Stimulated activated CD8-positive, alpha-beta memory T cell treated with anti-CD3 and anti-CD28 coated beads, Interleukin-7, amount 100 ng/mL, for 24 hours (primary cell): ENCODE measurements around the gene NDRG4.
"Not testable (repeated sequence)": the region's sequence is repeated elsewhere in the genome, so short reads cannot be mapped to it uniquely, and the experiment has no call there.

Experiments
- DNase-seq: peaks from one replicate; pipeline ENCODE4 v3.0.0-alpha.2; 2020; ENCODE audit warnings: low read depth

Gene NDRG4

DNA sequence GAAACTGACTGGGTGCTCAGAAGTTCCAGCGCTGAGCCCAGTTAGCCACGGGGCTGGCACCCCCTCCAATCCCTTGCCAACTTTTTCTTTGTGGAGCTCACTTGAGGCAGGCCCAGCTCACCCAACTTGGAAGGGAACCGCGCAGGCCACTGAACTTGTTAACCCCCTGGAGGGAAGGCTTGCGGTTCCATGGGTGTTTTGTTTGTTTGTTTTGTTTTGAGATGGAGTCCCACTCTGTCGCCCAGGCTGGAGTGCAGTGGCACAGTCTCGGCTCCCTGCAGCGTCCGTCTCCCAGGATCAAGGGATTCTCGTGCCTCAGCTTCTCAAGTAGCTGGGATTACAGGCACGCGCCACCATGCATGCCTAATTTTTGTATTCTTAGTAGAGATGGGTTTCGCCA lies 34.1 kb upstream of the NDRG4 start:
- no peak for DNase-seq

DNA sequence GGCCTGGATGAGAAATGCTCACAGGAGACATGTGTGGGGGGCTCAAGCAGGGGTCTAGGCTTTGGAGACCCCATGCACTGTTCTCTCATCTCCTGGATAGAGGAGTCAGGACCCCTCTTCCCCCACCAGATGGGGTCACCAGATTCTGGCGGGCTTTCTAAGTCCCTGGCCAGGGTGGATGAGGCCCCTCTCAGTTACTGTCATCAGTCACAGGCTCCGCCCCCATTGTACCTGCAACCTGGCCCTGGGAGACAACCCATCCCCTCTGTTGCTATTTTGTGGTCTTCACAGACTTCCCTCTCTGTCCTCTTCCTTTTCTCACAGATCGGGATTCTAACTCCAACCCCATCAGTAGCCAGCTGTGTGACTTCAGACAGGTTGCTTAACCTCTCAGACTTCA lies 33.5 kb upstream of the NDRG4 start:
- no peak for DNase-seq

DNA sequence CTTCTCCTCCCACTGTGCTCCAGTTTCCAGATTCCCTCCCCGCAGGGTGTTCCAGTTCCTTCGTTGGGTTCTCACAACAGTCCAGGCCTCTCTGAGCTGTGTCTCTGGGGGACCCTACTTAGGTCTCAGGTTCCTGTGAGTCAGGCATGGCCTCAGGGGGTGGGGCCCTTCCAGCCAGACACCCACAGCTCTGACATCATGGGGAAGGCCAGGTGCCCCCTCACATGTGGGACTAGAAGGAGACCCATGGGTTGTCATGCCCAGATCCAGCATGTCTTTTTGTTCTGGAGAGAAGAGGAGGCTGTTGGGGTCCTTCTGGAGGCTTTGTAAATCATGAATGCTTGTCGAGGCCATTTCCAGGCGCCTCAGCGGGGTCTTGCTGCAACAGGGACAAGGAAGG lies 32.0 kb upstream of the NDRG4 start:
- DNase-seq = no peak

DNA sequence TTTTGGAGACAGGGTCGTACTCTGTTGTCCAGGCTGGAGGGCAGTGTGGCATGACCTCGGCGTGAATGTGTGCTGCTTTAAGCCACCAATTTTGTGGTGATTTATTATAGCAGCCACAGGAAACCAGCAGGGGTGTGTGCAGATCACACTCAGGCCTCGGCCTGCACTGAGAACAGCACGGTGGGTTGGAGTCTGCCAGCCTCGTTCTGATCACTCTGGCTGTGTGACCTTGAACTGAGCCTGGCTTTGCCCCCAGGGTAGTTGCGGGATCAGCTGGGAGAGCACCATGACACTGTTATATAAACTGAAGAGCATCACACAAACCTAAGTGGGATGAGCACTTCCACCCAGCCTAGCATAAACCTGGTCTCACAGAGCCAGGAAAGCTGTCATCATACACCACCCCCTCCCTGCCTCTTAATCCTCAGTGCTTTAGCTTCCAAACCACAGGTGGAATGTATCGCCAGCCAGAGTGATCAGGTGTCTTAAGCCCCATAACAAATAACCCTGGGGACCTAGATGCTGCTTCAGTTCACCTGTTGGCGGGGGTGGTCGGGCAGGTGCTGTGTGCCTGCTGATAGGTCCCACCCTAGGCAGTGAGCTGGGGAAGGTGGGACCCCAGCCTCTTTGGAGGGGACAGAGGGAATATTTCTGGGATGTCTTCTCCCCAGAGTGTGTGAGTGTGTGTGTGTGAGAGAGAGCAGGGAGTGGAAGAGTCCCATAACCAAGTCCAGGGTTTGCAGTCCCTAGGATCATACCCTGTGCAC lies 28.6 kb upstream of the NDRG4 start:
- DNase-seq = no peak

DNA sequence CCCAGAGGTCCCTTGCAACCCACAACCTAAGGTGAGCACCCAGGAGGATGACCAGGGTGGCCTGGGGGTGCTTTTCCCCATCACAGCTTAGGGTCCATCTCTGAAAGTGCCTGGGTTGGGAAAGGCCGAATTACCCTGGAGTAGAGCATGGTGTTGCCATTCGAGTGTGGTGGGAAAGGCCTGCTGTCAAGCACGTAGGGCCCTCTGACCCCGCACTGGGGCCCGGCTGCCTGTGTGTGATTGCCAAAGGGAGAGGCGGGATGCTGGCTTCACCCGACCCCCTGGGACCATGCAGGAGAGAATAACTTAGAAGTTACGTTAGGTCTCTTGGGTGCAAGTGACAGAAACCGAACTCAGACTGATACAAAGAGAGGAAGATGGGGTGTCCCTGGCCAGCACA lies 27.7 kb upstream of the NDRG4 start:
- no peak for DNase-seq

DNA sequence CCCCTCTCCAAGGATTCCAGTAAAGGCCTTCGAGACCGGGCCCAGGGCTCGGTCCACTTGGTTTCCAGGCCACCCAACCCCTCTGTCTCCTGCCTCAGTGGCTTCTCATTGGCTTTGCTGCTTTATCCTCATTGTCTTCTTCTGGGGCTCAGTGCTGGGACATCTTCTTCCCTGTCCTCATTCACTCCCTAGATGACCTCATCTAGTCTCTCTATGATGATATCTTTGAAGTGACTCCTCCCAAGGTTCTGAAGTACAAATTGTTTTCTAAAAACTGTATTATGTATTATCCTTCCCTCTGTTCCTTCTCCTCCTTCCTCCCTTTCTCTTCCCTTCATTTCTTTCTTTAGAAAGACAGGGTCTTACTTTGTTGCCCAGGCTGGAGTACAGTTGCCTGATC lies 27.1 kb upstream of the NDRG4 start:
- no peak for DNase-seq

DNA sequence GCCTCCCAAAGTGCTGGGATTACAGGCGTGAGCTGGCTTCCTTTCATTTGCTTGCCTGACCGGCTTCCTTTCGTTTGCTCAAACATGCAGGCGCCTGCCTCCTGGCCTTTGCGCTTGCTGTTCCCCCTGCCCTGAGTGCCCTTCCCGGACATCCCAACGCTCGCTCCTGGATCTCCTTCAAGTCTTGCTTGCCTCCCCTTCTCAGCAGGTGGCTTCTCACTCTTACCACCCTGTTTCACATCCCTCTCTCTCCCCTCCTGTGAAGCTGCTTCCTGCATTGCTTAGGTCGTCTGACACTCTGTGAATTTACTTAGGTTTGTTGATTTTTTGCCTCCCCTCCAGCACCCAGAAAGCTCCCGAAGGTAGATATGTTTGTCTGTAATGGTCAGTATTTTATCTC lies 25.6 kb upstream of the NDRG4 start:
- no peak for DNase-seq

DNA sequence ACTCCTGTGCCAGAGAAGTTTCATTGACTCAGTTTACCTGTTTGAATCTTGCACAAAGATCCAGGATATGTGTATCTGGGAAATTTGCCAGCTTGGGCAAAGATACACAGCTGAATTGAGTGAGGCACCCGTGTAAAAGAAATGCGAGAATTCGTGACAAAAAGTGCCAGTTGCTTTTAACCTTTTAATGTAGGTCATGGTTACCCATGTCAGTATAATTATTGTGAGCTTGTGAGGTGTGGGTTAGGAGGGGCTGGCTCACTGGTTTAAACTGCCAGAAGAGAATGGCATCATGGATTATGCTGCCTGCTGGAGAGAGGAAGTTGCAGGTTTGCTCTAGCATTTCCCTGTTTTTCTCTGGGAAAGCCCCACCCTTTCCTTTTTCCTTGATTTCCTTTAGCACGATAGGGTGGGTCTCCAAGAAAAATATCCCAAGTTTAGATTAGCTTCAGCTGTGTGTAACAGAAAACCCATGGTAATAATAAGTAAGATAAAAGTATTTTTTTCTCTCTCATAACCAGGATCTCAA lies 24.8 kb upstream of the NDRG4 start:
- DNase-seq = no peak

DNA sequence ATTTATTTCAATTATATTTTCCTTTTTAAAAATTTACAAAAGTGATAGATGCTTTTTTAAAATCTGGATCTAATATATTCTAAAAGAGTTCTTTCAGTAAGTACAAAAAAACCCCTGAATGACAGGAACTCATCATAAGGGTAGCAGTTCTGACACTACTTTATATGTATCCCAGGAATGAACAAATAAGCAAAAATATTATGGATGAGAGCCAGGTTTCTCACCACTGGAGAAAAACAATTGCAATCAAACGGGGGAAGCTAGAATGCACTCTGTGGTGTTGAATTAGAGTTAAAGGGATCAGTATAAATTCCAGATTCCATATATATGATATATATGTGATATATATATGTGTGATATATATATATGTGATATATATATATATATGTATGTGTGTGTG lies 23.2 kb upstream of the NDRG4 start:
- no peak for DNase-seq

DNA sequence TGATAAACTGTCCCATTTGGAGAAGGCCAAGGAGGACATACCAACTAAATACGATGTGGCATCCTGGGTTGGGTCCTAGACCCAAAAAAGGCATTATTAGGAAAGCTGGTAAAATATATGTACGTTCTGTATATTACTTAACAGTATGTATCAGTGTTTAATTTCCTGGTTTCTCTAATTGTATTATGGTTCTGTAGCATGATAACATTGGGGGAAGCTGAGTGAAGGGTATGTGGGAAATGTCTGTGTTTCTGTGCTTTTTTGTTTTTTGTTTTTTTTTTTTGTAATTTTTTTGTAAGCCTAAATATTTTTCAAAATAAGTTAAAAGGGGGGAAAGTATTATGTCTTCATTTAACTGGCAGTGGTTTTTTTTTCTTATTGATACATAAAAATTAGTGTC lies 21.5 kb upstream of the NDRG4 start:
- DNase-seq = no peak

DNA sequence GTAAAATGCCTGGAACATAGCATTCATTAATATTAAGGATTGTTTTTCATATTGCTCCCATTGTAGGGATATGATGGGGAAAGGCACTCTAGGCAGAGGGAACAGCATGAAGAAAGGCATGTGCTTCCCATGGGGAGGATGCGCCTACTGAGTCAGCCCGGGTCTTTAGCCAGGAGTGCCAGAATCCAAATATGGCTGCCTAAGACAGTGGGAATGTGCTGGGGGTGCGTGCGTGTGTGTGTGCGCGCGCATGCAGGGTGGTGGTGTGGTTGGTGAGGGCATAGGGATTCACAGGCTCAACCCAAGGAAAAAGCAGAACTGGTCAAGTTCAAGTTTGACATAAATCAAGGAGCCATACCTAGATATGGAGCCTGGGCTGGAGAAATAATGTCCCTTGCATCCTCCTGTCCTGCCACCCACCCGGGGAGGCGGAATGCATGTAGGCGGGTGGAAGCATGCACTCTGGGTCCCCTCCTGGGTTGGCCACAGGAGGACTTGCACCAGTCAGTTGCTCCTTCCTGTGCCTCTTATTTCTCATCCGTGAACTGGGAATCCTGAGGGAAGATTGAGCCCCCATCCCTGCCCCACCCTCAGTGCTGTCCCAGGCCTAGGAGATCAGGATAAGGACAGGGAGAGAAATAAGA lies 18.6 kb upstream of the NDRG4 start:
- DNase-seq = no peak

DNA sequence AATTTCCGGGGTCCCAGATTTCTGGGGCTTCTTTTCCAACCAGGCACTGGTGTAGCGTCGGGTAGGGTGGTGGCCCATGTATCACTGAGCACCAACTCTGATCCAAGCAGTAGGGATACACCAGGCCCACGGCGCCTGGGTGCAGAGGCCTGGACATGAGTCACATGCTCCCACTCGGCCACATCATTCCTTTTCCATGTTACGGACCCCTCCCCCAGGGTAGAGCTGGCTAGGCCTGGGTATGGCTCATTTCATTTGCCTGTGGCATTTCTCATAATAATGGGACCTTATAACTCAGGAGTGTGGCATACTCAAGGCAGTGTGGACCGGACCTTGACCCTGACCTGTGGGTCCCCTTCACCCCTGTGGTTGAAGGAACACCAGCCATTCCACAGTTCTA lies 18.0 kb upstream of the NDRG4 start:
- DNase-seq = no peak

DNA sequence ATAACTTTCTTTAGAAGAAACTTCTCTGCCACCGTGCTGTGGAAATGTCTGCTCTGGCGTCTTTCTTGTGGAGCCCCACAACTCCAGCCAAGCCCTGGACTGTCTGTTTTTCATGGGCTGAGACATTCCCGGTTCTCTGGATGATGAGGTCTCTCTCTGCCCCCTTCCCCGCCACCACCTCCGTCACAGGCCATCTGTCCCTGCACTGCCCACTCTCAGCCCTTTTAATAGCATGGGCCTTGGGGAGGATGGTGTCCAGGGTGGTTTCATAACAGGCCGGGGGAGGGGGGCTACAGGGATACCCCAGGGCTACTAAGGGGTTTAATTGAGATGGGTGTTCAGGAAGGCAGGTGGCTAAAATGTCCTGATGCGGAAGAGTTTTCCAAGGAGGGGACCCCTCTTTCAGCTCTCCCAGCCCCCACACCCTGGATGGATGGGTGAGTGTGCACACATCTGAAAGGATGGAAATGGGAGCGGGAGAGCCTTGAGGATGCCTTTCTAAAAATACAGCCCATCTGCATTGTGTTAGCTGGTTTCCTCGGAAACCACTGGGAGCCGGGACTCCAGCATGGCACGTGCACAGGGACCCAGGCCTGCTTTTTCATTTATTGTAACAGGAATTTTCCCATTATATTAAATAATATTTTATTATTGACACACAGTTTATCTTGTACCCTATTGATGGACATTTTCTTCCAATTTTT lies 14.6 kb upstream of the NDRG4 start:
- DNase-seq = no peak

DNA sequence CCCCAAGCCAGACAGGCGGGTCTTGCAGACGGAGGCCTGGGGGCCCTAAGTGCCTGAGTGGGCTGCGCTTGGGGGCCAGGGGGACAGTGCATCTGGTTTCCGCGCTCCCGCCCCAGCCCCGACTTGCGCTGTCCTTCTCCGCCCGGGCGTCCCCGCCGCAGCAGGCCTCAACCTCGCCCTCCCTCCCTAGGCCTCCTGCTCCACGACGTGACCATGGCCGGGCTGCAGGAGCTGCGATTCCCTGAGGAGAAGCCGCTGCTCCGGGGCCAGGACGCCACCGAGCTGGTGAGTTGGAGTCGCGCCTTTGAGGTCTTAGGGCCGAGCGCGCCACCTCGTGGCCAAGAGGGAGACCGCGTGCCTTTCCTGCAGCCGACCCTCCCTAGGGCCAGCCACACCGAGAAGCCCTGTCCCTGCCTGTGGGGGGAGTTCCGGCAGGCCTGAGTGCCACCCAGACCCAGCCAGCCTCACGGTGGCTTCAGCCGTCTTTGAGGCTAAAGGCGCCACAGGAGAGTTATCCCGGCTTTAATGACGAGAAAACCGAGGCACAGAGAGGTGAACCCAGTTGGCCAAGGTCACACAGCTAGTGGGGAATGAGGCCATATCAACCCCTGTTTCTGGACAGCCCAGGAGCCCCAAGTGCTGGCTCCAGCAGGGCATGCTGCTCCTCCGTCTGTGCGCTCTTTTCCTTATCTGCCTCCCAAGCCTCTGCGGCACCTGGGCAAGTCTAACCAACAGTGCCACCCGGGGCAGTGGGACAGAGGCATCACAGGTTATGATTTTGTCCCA lies 12.2 kb upstream of the NDRG4 start:
- peak; percentile 56 for DNase-seq

DNA sequence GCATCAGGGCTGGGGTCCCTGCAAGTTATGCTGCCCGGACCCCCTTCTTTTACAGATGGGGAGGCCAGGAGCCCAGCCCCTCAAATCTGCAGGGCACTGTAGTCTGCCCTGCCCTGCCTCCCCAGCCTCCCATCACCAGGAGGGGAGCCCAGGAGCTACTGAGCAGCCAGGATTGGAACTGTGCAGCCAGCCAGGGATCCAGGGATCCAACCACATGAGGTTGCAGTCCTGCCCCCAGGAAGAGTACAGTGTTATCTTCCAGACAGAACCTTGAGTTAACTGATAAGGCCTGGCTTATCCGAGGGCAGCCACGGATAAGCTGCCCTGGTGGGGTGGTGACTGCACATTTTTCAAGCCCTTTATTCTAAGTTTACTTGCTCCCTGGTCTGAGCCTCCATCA lies 11.4 kb upstream of the NDRG4 start:
- DNase-seq = no peak

DNA sequence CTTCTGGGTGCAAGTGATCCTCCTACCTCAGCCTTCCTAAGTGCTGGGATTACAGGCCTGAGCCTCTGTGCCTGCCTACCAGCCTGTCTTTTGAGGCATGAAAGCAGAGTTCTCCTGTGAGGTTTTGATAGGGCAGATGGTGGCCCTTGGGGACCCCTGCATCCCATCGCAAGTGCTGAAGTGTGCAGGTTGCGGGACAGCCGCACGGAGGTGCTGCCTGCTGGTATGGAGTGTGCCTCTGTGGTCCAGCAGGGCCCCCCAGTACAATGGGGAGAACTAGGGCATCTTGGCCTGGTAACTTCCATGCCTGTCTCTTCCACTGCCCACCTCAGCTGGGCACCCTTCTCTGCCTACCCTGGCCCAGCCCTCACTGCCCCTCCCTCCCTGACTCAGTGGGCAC lies 9.9 kb upstream of the NDRG4 start:
- DNase-seq = no peak

DNA sequence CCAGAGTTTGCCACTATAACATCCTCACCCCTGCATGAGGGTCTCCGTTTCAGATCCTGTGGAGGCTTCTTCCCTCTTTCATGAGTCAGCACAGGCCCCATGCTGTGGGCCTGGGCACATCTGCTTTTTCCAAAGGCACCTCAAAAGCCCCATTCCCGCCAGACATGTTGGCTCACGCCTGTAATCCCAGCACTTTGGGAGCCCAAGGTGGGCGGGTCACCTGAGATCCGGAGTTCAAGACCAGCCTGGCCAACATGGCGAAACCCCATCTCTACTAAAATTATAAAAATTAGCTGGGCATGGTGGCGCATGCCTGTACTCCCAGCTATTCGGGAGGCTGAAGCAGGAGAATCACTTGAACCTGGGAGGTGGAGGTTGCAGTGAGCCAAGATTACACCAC lies 9.4 kb upstream of the NDRG4 start:
- DNase-seq = not testable (repeated sequence)

DNA sequence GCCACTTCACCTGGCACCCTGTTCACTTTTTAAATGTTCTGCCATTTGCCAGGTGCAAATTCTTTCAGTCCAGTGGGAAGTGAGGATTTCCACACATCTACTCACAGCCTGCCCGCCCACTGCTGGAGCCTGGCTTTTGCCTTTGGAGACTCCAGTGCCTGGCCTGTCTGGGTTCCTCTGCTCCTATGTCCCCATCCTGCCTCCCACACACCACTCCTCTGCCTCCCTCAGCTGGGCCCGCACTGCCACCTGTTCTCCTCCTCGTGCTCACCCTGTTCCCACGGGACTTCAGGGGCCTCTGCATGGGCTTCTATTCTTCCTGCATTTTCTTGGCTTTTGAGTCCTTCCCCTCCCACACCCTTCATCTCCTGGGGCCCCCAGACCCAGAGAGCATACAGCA lies 7.9 kb upstream of the NDRG4 start:
- DNase-seq = no peak

DNA sequence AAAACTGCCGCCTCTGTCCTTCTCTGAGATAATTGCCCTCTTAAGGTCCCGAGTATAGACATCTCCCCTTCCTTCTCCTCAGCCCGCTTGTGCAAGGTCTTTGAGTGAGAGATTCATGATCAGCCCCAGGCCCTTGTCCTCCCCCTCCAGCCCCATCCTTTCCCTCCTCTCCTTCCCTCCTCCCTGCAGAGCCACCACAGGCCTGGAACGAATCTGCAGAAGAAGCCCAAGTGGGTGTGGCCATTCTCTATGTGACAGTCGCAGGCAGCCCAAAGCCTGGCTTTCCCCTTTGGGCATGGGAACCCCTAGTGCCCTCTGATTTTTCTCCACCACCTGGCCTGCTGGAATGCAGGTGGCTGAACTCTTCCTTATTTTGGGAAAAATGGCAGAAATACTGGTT lies 7.2 kb upstream of the NDRG4 start:
- DNase-seq = no peak

DNA sequence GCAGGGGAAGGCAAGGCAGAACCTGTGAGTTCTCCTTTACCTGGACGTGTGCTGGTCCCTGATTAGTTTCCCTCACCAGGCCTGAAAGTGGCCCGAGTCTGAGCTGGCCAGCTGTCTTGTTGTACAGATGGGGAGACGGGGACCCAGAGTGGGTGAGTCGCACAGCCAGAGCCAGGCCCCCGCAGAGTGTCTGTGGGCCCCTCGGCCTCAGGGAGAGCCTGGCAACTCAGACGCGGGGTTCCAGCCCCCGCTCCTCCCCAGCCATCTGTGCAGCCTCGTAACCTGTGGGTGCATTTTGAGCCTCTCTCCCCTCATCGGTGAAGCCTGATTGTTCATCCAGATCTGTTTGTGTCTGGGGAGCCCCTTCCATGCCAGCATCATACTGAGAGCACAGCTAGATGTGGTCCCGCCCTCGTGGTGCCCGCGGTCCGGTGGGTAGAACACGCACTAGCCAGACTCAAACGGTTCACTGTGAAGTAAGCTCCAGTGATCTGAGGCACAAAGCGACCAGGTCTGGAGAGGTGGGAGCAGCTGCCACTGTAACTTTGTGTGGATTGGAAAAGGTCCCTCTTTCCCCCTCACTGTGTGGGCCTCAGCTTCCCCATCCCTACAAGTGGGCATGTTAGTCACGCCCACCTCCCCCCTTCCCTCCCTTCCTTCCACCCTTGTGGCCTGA lies 6.0 kb upstream of the NDRG4 start:
- DNase-seq = no peak

DNA sequence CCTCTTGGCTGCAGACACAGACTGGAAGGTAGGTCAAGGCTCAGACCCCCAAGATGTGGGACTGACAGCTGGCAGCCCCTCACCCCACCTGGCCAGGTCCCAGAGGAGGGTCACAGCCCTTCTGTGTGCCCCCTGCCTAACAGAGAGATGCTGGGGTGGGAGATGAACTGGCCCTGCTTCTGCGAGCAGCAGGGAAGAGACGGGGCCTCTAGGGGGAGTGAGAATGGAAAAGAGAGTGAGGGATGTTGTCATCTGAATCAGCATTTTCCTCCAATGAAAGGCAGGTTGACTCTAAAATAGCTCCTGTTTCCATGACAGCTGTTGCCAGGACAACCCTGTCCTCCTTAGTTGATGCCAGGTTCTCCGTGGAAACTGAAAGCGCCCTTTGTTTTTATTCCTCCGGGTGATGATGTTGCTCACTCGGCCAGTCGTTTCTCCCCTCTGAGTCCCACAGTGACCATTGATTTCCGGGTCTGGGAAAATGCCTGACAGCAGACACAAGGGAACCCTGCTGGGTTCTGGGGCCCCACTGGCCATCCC lies 4.9 kb upstream of the NDRG4 start:
- peak; percentile 24 for DNase-seq
